Measurements from ENCODE around the gene RHAG. TPM values are rescaled to one million over a fixed set of nuclear protein-coding genes. Genes with fewer than 3 reads are reported as not detected.

Gene RHAG
- total RNA-seq, 1 experiment from 2014 or later, result 0.31 TPM

GRCh38 chr6:49662231-49662891, 25.7 kb upstream of the RHAG start:
- Mint-ChIP-seq H3K9me3 (no peaks in the 10 kb centered on the region), H3K27me3 (ENCODE audit: low read depth) (no peaks in the 10 kb centered on the region), H3K4me1 (peaks cover 8% of the 10 kb centered on the region), H3K36me3 (no peaks in the 10 kb centered on the region), H3K27ac (no peak overlapping the region), H3K4me3 (no peak overlapping the region)
- TF ChIP-seq CREM (CRISPR knock-in tag; IDR thresholded peaks at IDR 0.05), result no peak
- TF ChIP-seq ZNF219 (CRISPR knock-in tag; IDR thresholded peaks at IDR 0.05; ENCODE audit: borderline replicate concordance), result no peak
- TF ChIP-seq CREB1 (CRISPR knock-in tag; IDR thresholded peaks at IDR 0.05), result no peak
- TF ChIP-seq TP53 (CRISPR knock-in tag; IDR thresholded peaks at IDR 0.05), result no peak
- no peak for TF ChIP-seq NFATC4 (CRISPR knock-in tag; IDR thresholded peaks at IDR 0.05)
- TF ChIP-seq EMX1 (CRISPR knock-in tag; IDR thresholded peaks at IDR 0.05), result no peak
- TF ChIP-seq SP1 (CRISPR knock-in tag; conservative IDR thresholded peaks at IDR 0.05), result no peak
- TF ChIP-seq, protein P1, sequence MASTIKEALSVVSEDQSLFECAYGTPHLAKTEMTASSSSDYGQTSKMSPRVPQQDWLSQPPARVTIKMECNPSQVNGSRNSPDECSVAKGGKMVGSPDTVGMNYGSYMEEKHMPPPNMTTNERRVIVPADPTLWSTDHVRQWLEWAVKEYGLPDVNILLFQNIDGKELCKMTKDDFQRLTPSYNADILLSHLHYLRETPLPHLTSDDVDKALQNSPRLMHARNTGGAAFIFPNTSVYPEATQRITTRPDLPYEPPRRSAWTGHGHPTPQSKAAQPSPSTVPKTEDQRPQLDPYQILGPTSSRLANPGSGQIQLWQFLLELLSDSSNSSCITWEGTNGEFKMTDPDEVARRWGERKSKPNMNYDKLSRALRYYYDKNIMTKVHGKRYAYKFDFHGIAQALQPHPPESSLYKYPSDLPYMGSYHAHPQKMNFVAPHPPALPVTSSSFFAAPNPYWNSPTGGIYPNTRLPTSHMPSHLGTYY (CRISPR knock-in tag; IDR thresholded peaks at IDR 0.05), result no peak
- TF ChIP-seq GABPB1 (CRISPR knock-in tag; IDR thresholded peaks at IDR 0.05), result no peak
- no peak for TF ChIP-seq FOXK1 (CRISPR knock-in tag; IDR thresholded peaks at IDR 0.05)
- ChIA-PET POLR2A (no interaction called here), CTCF (no interaction called here)
- no peak for DNase-seq (ENCODE audit: low spot score)
- ATAC-seq, result no peak

GRCh38 chr6:49653942-49654341, 17.3 kb upstream of the RHAG start:
- ATAC-seq (no peak), DNase-seq (ENCODE audit: low spot score) (no peak)
- H3K27me3 Mint-ChIP-seq (ENCODE audit: low read depth), result no peaks in the 10 kb centered on the region
- ChIA-PET CTCF (no interaction called here), POLR2A (no interaction called here)
- no peak overlapping the region for H3K4me3 Mint-ChIP-seq
- H3K27ac Mint-ChIP-seq, result no peak overlapping the region
- no peaks in the 10 kb centered on the region for H3K9me3 Mint-ChIP-seq
- H3K4me1 Mint-ChIP-seq, result no peaks in the 10 kb centered on the region
- H3K36me3 Mint-ChIP-seq, result no peaks in the 10 kb centered on the region
- TF ChIP-seq ZNF425 (CRISPR knock-in tag; conservative IDR thresholded peaks at IDR 0.05) (no peak), HMGXB4 (CRISPR knock-in tag; IDR thresholded peaks at IDR 0.05) (no peak), ESRRA (CRISPR knock-in tag; IDR thresholded peaks at IDR 0.05; ENCODE audit: borderline replicate concordance) (no peak), ELF4 (CRISPR knock-in tag; IDR thresholded peaks at IDR 0.05; ENCODE audit: low read depth) (no peak), ATF3 (CRISPR knock-in tag; conservative IDR thresholded peaks at IDR 0.05) (no peak), SMAD4 (CRISPR knock-in tag; IDR thresholded peaks at IDR 0.05) (no peak), GABPB1 (CRISPR knock-in tag; IDR thresholded peaks at IDR 0.05) (no peak), CBFB (CRISPR knock-in tag; IDR thresholded peaks at IDR 0.05; ENCODE audit: low read depth) (no peak), SP1 (CRISPR knock-in tag; conservative IDR thresholded peaks at IDR 0.05) (no peak), ZNF532 (CRISPR knock-in tag; IDR thresholded peaks at IDR 0.05; ENCODE audit: borderline replicate concordance) (no peak), STAT6 (CRISPR knock-in tag; conservative IDR thresholded peaks at IDR 0.05; ENCODE audit: low read depth) (no peak), FOXK1 (CRISPR knock-in tag; IDR thresholded peaks at IDR 0.05) (no peak)
- TF ChIP-seq, protein P2, sequence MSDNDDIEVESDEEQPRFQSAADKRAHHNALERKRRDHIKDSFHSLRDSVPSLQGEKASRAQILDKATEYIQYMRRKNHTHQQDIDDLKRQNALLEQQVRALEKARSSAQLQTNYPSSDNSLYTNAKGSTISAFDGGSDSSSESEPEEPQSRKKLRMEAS (CRISPR knock-in tag; IDR thresholded peaks at IDR 0.05), result no peak

Data from WTC11 (cell line).